Measurements from ENCODE around the gene C1orf174.

C1orf174 gene

DNA sequence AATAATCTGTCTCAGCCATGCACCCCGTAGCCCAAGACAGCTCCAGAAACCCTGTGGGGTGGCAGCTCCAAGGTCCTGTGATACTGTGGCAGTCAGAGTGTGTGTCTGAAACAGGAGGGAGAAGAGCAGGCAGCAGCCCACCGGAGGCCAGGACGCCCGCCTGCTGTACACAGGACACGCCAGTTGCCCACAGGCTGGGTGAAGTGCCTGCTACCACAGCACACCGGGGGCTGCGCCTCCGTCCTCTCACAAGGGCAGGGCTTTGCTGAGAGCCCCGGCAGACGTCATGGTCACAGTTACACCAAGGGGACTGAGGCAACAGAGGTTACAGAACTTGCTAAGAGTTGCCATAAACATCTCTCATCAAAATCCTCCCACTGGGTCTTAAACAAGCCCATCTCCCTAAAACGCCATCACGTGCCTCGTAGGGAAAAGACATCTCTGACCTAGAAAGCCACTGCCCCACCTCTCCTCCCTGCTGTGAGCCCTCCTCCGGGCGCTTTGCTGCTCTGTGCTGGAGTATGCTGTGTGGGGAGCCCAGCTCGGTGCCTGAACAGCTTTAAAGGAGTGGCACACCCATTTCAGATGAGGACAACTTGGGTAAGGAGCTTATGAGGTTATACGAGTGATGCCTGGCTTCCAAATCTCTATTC, 5.3 kb downstream of the C1orf174 start:
- DNase-seq, result no peak

DNA sequence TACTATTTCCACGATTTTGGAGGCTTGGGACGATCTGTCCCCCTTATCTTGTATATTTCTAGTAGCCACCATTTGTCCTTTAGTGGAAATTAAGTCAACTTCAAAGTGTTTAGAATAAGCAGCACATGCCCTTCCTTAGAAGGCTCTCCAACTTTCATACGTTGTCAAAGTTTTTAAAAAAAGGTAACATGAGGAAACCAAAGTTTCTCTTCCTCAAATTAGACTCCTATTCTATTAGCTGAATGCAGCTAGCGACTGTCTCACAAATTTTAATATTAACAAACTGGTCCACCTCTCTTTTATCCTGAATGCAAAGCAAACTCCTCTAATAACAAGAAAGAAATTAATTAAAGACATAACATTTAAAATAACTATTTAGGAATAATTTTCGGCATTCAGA, 6.9 kb downstream of the C1orf174 start:
- no peak for DNase-seq

GRCh38 chr1:3892748-3893147, 7.3 kb downstream of the C1orf174 start:
- no peak for DNase-seq

DNA sequence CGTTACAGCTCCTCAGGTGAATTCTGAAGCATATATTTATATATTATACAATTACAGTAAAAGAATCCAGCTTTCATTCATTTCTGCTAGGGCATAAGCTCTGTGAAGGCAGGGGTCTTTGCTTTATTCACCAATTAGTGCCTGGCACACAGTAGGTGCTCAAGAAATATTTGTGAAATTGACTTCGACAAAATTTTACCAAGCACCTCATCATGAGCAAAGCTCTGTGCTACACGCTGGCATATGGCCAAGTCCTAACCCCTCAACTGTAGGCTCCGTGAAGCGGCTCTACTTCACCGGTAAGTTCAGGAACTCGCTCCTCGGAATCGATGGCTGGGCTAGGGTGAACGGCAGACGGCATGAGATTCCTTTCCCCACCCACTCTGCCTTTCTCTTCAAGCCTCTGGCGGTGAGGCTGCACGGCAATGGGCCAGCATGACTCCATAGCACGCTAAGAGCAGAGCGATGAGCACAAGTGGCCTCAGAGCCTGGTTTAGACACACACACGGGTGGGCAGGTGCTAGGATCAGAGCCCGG, 8.7 kb downstream of the C1orf174 start:
- DNase-seq, result no peak

GRCh38 chr1:3890389-3891328, 9.4 kb downstream of the C1orf174 start:
- DNase-seq, result peak in 2 of 5 experiments; percentile 51 to 68

- peak in 1 of 5 experiments; percentile 31 for DNase-seq
These were observed 10.1 kb downstream of the C1orf174 start for GRCh38 chr1:3889936-3890335.

DNA sequence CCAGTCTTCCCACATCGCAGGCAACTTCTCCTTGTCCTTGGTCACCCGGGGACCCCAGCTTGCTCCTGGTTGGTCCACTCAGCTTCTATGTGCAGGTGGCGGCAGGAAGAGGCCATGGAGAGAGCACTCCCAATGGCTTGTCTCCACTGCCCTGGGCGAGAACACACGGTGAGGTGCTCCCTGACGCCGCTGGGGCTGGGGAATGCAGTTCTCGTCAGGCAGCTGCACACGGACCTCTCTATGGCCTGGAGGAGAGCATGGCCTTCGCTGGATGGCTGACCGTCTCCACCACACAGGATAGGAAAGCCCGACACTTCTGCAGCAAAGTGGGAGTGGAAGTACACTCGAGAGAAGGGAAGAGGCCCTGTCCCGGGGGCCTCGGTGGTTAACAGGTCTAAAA, 11.8 kb downstream of the C1orf174 start:
- DNase-seq, result no peak

DNA sequence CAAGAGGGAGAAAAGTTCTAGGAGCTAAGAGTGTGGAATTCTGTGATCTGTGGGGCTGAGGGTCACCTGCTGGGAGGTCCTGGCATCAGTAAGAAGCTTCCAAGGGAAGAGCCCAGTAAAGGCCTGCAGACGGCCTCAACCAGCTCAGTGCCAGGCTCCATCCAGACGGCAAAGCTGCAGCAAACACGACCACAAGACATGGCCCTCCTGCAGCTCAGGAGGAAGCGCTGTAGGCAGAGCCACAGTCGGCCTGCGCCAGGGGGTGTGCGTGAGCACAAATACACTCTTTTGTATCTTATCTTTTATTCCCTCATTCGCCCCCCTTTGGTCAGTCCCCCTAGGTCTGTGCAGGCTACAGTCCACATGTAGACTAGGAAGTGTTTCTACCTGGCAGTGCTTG, 13.4 kb downstream of the C1orf174 start:
- DNase-seq, result no peak

- no peak for DNase-seq
These were observed 13.9 kb downstream of the C1orf174 start for GRCh38 chr1:3886106-3886670.

DNA sequence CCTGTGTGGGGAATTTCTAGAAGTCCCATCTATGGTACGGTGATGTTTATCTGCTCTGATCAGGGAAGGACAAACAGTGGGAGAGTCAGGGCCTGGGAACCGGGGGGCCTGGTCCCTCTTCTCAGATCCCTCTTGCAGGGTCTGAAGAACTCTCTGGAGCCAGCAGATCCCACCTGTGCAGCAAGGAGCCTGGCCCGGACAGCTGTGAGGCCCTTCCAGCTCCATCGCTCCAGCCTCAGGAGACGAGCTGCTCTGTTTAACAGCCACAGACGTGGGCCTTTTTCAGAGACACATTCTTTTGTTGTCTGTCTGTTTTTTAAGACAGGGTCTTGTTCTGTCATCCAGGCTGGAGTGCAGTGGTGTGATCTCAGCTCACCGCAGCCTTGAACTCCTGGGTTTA, 14.5 kb downstream of the C1orf174 start:
- DNase-seq, result no peak

- DNase-seq, result no peak
These were observed 15.1 kb downstream of the C1orf174 start for GRCh38 chr1:3884966-3885365.

DNA sequence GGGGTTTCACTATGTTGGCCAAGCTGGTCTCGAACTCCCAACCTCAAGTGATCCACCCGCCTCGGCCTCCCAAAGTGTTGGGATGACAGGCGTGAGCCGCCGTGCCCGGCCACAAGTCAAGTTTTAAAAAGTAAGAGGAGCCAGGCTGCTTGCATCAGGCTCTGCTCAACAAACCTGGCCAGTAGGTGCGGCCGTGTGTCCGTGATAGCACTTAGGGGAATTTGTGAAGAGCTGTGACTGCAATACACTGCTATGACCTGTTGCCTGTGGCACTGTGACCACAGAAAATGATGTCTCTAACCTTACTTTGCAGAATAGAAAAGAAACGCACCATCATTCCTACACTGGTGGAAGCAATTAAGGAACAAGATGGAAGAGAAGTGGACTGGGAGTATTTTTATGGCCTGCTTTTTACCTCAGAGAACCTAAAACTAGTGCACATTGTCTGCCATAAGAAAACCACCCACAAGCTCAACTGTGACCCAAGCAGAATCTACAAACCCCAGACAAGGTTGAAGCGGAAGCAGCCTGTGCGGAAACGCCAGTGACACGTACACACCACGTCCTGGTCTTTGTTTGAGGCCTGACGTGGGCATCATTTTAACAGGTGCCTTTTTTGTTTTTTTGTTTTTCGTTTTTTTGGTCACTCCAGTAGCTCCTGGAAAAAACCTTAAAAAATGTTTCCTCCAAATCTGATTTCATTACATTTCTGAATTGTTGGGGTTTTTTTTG, 16.7 kb downstream of the C1orf174 start:
- peak in 2 of 5 experiments; percentile 59 to 61 for DNase-seq

- no peak for DNase-seq
These were observed 18.9 kb downstream of the C1orf174 start for GRCh38 chr1:3881193-3881480.

GRCh38 chr1:3880429-3881192, 19.5 kb downstream of the C1orf174 start:
- no peak for DNase-seq

GRCh38 chr1:3879787-3880428, 20.2 kb downstream of the C1orf174 start:
- no peak for DNase-seq

DNA sequence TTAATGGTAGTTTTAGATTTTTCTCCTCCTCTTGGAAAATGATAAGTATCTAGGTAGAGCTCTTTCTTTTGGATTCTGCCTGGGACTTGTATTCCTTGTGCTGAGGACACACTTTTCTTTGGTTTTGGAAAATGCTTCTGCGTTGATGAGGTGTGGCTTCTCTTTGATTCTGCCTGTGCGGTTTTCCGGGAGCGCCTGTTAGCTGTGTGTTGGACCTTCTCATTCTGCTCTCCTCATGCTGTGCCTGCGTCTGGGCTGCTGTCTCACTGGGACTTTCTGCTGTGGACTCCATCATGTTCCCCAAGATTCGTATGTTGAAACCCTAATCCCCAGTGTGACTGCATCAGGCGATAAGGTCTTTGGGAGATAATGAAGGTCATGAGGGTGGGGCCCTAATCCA, 21.0 kb downstream of the C1orf174 start:
- DNase-seq, result no peak

GRCh38 chr1:3876716-3877115, 23.4 kb downstream of the C1orf174 start:
- no peak for DNase-seq

DNA sequence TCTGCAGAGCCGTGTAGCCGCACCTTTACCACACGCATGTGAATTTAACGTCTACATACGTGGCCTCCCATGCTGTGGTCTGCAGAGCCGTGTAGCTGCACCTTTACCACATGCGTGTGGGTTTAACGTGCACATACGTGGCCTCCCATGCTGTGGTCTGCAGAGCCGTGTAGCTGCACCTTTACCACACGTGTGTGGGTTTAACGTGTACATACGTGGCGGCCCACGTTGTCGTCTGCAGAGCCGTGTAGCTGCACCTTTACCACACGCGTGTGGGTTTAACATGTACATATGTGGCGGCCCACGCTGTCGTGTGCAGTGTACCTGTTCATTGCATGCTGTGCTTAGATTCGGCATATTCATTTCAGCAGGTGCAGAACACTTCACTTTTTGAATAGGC, 25.3 kb downstream of the C1orf174 start:
- no peak for DNase-seq

DNA sequence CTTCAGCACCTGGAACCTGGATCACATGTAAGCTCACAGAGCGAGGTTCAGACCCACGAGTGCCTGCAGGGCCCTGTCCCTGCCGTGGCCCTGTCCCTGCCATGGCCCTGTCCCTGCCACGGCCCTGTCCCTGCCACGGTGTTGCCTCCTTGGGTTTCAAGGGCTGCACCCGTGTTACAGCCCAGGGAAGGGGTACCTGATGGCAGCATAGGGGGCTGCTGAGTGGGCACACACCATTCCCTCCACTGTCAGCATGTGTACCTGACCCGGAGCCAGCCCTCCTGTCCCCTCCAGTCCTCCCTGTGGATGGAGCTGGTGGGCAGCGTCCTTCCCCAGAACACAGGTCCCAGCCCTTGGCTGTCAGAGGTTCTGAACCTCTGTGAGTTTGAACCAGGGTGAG, 27.5 kb downstream of the C1orf174 start:
- DNase-seq, result no peak

GRCh38 chr1:3871451-3871805, 28.6 kb downstream of the C1orf174 start:
- no peak for DNase-seq

DNA sequence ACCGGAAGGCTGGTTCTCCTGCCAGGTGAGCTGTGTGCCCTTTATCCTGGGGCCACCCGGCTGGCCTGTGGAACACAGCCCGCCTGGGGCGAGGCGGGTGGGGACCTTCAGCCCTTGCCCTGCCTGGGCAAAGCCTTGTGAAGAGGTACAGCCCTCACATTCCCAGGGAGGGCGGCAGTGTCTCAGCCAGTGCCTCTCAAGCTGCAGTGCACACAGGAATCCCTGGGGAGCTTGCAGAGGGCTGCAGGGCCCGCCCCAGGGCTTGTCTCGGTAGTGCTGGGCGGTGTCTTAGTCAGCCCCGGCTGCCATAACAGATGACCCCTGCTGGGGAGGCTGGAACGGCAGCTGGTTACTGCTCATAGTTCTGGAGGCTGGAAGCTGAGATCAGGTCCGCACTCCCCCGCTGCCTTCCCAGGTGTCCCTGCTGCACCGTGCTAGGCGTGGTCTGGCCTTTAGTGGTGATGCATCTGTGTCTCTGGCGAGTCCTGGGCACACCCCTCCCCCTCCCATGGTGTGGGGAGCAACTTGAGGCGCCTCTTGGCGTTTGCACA, 30.2 kb downstream of the C1orf174 start:
- no peak for DNase-seq

All from T-helper 2 cell (primary cell).